NCI-H146 treated with DMSO at 0.1 percent for 48 hours (cell line): Measurements from ENCODE around the gene HMGCS1.
"Not testable (repeated sequence)": the region's sequence is repeated elsewhere in the genome, so short reads cannot be mapped to it uniquely, and the experiment has no call there.

Source experiments
- DNase-seq: peaks from one replicate; lab custom pipeline; 2025; ENCODE audit not compliant: unreplicated experiment; lab: John Stamatoyannopoulos, UW

The HMGCS1 gene

DNA sequence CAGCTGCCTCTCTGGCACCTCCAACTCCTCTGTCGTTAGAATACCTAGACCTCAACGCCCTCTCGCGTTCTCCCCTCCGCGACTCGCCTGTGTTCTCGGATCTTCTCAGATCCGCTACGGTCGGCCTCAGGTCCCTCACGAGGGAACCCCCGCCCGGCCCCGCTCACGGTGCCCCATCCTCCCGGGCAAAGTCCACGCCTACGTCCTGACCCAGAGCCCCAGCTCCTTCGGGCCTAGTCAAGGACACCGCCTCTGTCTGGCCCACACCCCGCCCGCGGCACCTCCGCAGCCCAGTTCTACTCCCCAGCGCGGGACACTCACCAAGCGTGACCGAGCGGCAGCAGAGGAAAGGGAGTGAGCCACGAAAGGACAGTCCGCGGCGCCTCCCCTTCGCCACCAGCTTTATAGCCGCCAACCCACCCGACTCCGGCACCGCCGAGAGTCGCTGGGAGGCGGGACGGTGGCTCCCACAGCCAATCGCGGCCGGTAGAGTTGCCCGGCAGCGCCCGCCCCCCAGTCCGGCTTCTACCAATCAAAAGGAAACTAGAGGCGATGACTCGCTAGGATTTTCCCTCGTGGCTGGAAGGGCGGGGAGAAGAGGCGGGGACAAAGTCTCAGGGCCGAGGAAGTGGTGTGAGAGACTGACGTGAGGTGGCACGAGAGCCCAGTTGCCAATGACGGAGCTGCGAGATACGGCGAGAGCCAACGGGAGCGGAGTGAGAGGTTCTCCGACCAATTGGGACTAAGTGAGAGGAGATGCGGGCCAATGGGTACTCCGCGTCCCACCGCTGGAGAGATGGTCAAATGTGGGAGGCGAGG is at the start of gene HMGCS1:
Gene HMGCS1, minus strand, starts transcription at position 378 of the 819 bp plus-strand sequence. CDS start 14,447 bp downstream, outside the sequence.
- DNase-seq: peak; percentile 99

GRCh38 chr5:43358726-43359125 is 45.5 kb upstream of the HMGCS1 start:
- no peak for DNase-seq

DNA sequence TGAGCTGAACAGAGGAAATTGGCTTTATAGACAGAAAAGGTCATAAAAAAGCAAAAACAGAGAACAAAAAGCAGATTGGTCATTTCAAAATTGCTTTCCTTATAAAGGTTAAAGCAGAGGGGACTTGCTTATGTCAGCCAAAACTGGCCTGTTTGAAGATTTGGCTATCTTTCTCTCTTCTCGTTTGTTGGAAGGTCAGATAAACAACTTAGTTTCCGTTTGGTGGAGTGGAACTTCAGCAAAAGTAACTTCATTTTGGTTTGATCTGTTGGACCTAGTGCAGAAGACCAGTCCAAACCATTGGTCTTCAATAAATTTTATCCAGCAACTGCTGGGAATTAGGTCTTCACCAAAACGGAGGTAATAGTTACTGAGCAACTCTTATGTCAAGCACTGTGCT is 45.1 kb upstream of the HMGCS1 start:
- no peak for DNase-seq

DNA sequence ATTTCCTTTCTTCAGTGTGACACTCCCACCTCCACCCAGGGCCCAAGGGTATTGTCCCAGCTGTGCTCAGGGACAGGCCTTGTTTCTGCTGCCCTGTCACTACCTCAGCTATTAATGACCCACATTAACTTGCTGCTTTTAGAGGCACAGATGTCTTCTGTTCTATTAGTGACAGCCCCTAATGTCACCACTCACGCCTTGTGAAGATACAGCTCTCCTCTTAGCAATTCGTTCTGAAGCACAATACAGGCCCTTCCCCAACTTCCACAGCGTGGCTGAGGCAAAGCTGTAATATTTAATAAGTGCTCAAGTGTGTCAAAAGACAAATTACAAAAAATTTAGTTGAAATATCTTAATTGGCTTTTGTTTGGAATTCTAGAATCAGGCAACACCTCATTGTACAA is 44.7 kb upstream of the HMGCS1 start:
- no peak for DNase-seq

DNA sequence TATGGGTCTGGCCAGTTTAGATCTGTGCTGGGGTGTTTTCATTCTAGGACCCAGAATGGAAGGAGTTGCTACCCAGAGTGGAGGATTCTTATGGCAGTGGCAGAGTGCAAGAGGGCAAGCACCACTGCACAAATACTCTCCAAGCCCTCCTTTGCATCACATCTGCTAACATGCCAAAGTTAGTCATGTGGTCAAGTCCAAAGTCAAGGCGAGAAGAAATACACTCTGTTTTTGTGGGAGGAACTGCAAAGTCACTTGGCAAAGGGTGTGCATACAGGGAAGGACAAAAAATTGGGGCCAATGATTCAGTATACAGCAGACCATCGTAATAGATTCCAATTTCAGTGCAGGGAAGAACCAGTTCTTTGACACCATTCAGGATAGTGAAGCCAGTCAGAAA is 43.9 kb upstream of the HMGCS1 start:
- DNase-seq: no peak

- no peak for DNase-seq
These were observed 41.6 kb upstream of the HMGCS1 start for GRCh38 chr5:43354774-43355173.

DNA sequence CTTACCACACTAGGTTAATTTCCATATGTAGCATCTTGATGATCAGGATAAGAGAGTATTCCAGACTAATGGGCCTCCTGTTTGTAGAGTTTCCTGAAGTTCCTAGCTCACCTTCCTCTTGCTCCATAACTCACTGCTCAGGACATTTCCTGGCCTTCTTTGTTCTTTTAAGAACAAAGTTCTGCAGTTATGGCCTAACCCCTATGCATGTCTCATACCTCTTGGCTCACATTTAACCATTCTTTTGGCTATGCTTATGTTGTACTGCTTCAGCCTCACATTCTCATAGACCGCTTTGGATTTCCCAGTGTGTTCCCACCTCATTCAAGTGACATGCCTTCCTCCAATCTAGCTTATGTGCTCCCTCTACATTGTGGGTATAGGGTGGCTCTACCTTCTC is 40.5 kb upstream of the HMGCS1 start:
- no peak for DNase-seq

DNA sequence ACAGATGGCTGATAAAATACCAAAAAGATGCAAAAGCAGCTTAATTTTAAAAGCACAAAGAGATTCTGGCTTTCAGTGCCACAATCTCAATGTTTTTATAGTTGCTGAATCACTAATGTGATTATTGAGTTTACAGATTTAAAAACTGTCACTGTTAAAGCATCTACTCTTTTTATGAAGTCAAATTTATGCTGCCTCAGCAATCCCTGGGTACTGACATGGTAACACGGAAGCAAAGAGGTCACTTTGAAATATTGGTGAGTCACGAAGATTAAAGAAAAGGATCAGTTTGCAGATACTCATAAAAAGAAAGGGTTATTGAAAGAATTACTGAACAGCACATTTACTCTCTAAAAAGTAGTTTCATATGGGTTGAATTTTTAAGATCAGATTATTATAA is 39.7 kb upstream of the HMGCS1 start:
- no peak for DNase-seq

DNA sequence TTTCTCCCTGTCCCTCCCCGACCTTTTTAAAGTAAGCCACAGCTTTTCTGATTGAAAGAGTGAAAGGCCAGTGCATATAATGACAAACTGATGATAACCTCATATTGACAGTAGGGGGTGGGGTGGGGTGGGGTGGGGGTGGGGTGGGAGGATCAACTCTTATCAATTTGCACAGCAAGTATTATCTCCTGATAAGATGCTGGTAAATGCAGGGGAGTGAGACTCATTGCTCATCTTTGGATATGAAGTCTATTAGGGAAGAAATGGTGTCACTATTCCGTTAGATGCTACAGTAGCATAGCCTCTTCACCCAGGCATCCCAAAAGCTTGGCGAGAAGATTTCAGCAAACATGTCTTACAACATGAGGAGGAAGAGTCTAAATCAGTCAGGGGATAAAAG is 38.9 kb upstream of the HMGCS1 start:
- no peak for DNase-seq

DNA sequence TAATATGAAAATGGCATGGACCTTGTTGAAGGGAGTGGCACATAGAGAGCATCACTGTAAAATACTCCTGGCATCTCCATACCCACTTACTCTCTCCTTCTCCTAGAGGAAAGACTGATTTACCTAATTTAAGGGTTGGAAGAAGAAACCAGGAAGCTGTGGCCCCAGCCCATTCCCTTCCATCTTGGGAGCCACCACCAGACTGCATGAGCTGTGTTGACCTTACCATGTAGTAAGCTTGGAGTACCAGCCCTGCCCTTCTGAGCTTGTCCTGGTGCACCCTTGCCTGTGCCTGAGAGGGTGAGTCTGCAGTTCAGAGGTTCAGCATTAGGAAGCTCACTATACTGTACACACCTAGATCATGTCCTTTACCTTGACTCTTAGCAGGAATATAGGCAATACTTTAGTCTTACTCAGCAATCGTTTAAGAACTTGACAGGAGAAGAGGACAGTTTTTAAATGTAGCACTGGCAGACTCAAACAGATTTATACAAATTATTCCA is 35.7 kb upstream of the HMGCS1 start:
- no peak for DNase-seq

DNA sequence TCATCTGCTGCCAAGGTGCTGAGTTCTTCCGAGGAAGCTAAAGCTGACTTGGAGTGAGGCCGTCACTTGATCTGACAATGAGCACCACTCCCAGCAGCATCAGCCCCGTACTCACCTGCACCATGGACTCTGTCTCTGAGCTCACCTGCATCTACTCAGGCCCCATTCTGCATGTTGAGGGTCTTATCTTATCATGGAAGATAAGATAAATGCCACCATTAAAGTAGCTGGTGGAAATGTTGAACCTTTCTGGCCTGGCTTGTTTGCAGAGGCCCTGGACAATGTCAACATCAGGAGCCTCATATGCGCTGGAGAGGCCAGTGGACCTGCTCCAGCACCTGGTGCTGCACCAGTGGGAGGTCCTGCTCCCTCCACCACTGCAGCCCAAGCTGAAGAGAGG is 35.0 kb upstream of the HMGCS1 start:
- peak; percentile 88 for DNase-seq

DNA sequence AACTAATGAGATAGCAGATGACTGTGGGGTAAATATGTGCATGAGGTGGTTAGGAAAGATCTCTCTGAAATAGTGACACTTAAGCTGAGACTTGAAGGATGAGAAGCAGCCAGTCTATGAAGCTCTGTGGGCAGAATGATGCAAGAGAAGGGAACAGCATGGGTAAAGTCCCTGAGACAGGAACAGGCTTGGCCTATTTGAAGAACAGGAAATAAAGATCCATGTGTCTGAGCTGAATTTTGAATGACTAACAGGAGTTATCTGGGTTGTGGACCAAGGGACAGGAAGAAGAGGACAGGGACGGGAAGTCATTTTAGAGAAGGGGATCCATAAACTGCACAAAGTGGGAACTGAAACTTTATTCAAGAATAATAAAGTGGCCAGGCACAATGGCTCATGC is 25.6 kb upstream of the HMGCS1 start:
- DNase-seq: no peak

- no peak for DNase-seq
These were observed 22.9 kb upstream of the HMGCS1 start for GRCh38 chr5:43336159-43336558.

DNA sequence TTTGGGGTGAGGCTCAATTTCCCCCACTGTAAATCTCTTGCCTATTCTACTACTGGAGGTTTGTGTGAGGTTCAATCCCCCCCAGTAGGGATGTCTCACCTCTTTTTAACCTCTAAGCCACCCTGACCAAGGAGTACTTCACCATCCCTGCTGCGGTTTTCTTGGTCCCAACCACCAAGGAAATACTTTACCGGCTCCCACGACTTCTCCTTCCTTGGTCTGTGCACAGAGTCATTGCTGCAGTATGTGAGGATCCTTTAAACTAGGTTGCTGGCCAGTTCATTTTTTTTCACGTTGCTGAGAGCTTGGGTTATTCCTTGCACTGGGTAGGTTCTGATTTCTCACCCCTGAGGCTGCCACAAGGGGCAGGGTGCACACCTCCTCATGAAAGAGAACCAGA is 22.5 kb upstream of the HMGCS1 start:
- DNase-seq: no peak

- DNase-seq: no peak
These were observed 19.2 kb upstream of the HMGCS1 start for GRCh38 chr5:43332401-43332800.

DNA sequence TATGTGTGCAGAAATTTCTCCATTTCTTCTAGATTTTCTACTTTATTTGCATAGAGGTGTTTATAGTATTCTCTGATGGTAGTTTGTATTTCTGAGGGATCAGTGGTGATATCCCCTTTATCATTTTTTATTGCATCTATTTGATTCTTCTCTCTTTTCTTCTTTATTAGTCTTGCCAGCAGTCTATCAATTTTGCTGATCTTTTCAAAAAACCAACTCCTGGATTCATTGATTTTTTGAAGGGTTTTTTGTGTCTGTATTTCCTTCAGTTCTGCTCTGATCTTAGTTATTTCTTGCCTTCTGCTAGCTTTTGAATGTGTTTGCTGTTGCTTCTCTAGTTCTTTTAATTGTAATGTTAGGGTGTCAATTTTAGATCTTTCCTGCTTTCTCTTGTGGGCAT is 12.4 kb upstream of the HMGCS1 start:
- DNase-seq: not testable (repeated sequence)

DNA sequence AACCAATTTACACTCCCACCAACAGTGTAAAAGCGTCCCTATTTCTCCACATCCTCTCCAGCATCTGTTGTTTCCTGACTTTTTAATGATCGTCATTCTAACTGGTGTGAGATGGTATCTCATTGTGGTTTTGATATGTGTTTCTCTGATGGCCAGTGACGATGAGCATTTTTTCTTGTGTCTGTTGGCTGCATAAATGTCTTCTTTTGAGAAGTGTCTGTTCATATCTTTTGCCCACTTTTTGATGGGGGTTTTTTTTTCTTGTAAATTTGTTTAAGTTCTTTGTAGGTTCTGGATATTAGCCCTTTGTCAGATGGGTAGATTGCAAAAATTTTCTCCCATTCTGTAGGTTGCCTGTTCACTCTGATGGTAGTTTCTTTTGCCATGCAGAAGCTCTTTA is 10.3 kb upstream of the HMGCS1 start:
- not testable (repeated sequence) for DNase-seq

GRCh38 chr5:43320846-43321245 is 7.6 kb upstream of the HMGCS1 start:
- no peak for DNase-seq

DNA sequence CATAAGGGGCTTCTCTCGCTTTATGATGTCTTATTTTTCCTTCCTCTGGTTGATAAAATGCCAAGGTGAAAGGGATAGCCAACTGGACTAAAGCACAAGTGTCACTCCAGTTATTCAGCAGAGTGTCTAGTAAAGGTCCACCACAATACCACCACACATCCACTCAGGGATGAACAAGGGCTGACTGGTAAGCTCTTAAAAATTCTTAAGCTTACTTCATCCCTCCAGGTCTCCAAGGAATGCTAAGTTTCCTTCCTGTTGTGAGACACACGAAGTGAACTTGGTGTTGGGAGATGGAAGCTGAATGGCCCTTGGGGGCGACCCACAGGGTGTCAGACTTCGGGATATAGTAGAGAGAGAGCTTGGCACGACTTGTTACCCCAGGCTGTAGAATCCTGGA is 3.2 kb upstream of the HMGCS1 start:
- DNase-seq: no peak

DNA sequence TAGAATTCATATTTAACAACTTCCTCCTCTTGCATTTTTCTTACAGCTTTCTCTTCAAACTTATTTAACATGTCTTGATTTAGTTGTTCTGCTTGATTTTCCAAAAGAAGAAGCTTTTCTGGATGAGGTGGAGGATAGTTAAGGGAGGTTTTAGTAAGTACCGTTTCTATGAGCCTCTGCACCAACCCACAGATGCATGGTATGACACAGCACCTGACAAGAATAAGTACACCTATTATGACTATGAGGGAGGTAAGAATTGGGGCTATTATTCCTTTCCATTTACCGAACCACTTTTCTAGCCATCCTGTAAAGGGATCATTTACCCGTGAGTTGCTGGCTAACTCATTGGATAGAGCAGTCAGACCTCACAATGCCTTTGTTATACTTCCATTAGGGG is 2.5 kb upstream of the HMGCS1 start:
- peak; percentile 46 for DNase-seq

DNA sequence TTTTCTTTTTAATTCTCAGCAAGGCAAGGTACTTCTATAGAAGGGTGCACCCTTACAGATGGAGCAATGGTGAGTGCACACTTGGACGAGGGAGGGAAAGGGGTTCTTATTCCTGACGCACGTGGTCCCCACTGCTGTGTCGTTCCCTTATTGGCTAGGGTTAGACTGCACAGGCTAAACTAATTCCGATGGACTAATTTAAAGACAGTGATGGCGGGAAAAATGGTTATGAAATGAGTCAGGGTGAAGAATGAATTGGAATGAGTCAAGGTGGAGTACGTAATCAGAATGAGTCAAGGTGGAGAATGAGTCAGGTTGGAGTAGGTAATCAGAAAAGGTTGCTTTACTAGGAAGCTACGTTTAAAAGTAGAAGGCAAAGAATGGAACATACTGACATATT is 2.1 kb upstream of the HMGCS1 start:
- no peak for DNase-seq

- no peak for DNase-seq
These were observed 1.5 kb upstream of the HMGCS1 start for GRCh38 chr5:43314724-43315123.
